ENCODE data around the gene DPP3. TPM values are rescaled to one million over a fixed set of nuclear protein-coding genes. Genes with fewer than 3 reads are reported as not detected.
A peak's percentile ranks its signal among the peaks of the same experiment; 100 is the strongest.
"Not testable (repeated sequence)": the region's sequence is repeated elsewhere in the genome, so short reads cannot be mapped to it uniquely, and the experiment has no call there.

Gene DPP3
- total RNA-seq, 1 experiment from 2014 or later: 124 TPM

DNA sequence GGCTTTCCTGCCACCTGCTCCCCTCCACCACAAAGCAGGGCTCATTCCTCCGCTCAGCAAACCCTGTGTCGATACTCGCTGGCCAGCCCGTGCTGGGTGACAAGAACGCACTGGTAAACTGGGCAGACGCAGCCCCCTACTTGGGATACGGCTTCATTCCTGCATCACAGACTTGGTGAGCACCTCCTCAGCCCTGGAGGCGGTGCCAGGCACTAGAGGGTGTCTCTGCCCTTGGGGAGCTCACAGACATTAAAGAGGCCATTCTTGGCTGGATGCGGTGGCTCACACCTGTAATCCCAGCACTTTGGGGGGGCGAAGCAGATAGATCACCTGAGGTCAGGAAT lies 59.6 kb downstream of the DPP3 start:
- no peak for DNase-seq
- no peaks in the 10 kb centered on the region for H3K27me3 ChIP-seq
- H3K36me3 ChIP-seq: no peaks in the 10 kb centered on the region; the same call in 1 of the 2 replicates
- no peak overlapping the region for H3K4me3 ChIP-seq
- no peaks in the 10 kb centered on the region for H3K9me3 ChIP-seq

- DNase-seq, H3K27me3 ChIP-seq, H3K36me3 ChIP-seq, H3K9me3 ChIP-seq, H3K4me3 ChIP-seq: not testable (repeated sequence)
Measured at GRCh38 chr11:66540598-66540997, 60.4 kb downstream of the DPP3 start.

DNA sequence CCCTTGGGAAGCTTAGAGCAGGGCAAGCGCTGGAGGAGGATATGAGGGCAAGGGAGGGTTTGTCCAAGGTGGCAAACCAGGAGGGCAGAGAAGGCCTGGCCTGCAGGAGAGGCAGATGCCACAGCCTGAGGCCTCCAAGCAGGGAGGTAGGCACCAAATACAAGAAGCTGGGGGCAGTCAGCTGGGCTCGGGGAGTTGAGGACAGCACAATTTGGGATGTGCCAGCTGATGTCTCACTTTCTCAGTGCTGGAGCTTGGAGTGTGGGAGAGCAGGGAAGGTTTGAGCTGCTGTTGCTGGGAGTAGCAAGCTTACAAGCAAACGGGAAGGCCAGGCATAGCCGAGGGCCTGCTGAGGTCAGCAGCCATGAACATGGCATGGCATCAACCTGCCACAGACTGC lies 61.7 kb downstream of the DPP3 start:
- no peak overlapping the region for H3K4me3 ChIP-seq
- H3K36me3 ChIP-seq: no peaks in the 10 kb centered on the region; the same call in 1 of the 2 replicates
- H3K9me3 ChIP-seq: no peaks in the 10 kb centered on the region
- H3K27me3 ChIP-seq: no peaks in the 10 kb centered on the region
- no peak for DNase-seq

- H3K9me3 ChIP-seq: no peaks in the 10 kb centered on the region
- DNase-seq: peak; percentile 28
Measured at GRCh38 chr11:66542362-66542761, 62.1 kb downstream of the DPP3 start.

DNA sequence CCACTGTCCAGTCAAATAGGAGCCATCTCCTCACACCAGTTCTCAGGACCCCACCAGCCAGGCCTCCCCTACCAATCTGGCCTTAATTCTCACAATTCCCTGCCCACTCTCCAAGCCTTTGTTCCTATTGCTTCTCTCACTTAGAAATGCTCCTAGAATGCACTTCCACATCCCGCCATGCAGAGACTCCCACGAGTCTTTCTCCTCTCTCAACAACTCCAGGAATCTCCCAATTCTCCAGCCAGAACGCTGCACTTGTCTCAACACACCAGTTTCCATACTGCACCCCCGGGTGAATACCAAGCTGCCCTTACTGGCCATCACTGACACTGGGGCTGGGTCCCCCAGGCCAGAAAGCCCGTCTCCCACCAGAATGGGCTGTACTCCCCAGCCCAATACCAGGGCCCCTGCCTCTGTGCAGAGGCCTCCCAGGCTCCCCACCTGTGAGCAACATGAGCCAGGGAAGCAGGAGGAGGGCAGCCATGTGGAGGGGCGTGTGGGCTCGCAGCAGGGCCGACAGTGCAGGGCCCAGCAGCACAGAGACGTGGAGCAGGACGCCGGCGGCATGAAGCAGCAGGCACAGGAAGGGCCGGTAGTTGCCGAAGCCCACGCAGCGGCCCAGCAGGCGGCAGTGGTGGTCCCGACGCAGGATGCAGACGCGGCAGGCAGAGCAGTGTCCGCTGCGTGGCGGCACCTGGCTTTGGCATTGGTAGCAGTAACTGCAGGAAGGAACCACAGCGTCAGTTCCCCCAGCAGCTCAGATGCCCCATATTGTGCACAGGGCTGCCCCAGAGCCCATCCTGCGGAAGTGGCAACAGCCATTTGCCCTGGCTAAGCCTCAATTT lies 63.3 kb downstream of the DPP3 start:
- H3K27me3 ChIP-seq: no peaks in the 10 kb centered on the region
- DNase-seq: no peak
- H3K4me3 ChIP-seq: no peak overlapping the region
- H3K36me3 ChIP-seq: no peaks in the 10 kb centered on the region; the same call in 1 of the 2 replicates
- H3K9me3 ChIP-seq: no peaks in the 10 kb centered on the region

More at GRCh38 chr11:66542362-66542761, 62.1 kb downstream of the DPP3 start:
- Histone ChIP-seq H3K27me3 (no peaks in the 10 kb centered on the region), H3K36me3 (no peaks in the 10 kb centered on the region; the same call in 1 of the 2 replicates), H3K4me3 (no peak overlapping the region)

- DNase-seq, H3K27me3 ChIP-seq, H3K9me3 ChIP-seq, H3K36me3 ChIP-seq: not testable (repeated sequence)
- H3K4me3 ChIP-seq: peak overlapping the region; percentile 73
Measured at GRCh38 chr11:66544952-66545351, 64.7 kb downstream of the DPP3 start.

DNA sequence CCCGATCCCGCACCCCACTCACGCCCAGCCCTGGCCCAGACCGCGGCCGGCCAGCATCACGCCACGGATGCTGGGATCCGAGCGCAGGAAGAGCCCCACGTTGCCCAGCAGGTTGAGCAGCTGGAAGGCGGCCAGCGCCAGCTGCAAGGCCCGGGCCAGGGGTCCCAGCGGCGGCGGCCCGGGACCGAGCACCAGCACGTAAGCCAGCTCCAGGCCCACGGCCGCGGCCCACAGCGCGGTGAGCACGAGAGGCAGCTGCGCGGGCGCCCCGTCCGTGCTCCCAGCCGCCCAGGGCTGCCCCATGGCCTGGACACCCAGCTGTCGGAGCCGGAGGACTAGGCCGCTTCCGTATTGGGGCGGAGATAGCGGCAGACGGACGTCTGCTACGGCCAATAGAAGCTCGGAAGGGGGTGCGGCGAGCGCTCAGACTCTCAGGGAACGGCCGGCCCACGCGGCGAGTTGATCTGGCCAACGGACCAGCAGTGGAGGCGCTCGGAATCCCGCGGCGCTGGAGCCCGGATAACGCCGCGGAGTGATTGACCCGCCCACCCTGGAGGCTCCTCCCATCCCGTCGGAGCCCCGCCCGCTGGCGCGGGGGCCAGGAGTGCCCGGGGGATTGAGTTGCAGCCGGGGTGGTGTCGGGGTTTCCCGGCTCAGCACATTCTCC lies 65.6 kb downstream of the DPP3 start, which contains the start of gene ZDHHC24:
Gene ZDHHC24 (minus strand): TSS at position 348 of the 667 bp plus-strand sequence. CDS start 45 bp downstream, at position 303.
- H3K36me3 ChIP-seq: no peaks in the 10 kb centered on the region; the same call in 1 of the 2 replicates
- H3K9me3 ChIP-seq: no peaks in the 10 kb centered on the region
- H3K27me3 ChIP-seq: no peaks in the 10 kb centered on the region
- peak; percentile 98 for DNase-seq
- H3K4me3 ChIP-seq: peak within 1 kb of the TSS; percentile 73

DNA sequence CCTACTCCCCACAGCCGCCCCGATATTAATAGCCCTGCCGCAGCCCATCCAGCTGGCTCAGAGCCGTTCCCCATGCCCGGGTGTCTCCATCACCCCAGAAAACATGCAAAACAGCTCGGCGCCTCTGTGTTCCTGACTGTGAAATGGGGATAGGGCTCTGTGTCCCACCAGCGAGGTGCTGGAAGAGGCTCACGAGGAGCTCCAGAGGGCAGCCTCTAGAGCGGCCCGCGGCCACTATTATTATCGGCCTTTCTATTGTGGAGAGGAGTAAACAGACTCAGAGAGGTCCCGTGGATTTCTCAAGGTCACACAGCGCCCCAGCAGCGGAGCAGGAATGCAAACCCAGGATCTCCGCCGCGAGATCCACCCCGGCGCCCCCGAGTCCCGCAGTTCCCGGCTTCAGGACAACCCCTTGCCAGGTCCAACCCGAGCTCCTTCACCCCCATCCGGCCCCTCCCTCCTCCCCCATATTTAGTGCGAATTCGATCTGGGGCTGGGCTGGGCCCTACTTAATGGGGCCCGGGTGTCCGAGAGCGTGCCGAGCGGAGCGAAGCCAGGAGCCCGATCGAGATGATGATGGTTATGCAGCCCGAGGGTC lies 66.2 kb downstream of the DPP3 start, which contains the start of gene ACTN3:
Gene ACTN3 (plus strand): TSS at position 536 of the 598 bp plus-strand sequence. CDS start 35 bp downstream, at position 571.
- H3K4me3 ChIP-seq: peak within 1 kb of the TSS; percentile 73
- DNase-seq: no peak
- H3K27me3 ChIP-seq: no peaks in the 10 kb centered on the region
- H3K36me3 ChIP-seq: no peaks in the 10 kb centered on the region; the same call in 1 of the 2 replicates
- no peaks in the 10 kb centered on the region for H3K9me3 ChIP-seq

- Histone ChIP-seq H3K4me3 (no peak overlapping the region), H3K9me3 (no peaks in the 10 kb centered on the region), H3K36me3 (no peaks in the 10 kb centered on the region), H3K27me3 (no peaks in the 10 kb centered on the region)
- DNase-seq: no peak
Measured at GRCh38 chr11:66546966-66547661, 66.9 kb downstream of the DPP3 start.

DNA sequence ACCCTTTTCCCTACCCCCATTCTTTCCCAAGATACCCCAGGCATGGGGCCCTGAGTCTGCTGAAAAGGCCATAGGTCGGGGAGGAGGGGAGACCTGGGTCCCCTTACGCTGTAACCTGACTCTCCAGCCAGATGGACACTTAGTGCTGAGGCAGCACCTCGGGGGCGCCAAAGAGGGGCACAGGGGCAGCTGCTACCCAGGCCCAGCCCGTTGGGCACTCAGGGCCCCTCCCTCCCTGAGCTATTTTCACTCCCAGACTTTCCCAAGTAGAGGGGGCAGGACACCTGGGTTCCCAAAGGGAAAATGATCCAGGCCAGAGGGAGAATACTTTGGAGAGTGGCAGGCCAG lies 67.4 kb downstream of the DPP3 start:
- Histone ChIP-seq H3K36me3 (no peaks in the 10 kb centered on the region), H3K27me3 (no peaks in the 10 kb centered on the region), H3K9me3 (no peaks in the 10 kb centered on the region), H3K4me3 (no peak overlapping the region)
- DNase-seq: no peak

GRCh38 chr11:66548041-66548440 lies 67.8 kb downstream of the DPP3 start:
- Histone ChIP-seq H3K4me3 (no peak overlapping the region), H3K36me3 (no peaks in the 10 kb centered on the region), H3K27me3 (no peaks in the 10 kb centered on the region), H3K9me3 (no peaks in the 10 kb centered on the region)
- no peak for DNase-seq

DNA sequence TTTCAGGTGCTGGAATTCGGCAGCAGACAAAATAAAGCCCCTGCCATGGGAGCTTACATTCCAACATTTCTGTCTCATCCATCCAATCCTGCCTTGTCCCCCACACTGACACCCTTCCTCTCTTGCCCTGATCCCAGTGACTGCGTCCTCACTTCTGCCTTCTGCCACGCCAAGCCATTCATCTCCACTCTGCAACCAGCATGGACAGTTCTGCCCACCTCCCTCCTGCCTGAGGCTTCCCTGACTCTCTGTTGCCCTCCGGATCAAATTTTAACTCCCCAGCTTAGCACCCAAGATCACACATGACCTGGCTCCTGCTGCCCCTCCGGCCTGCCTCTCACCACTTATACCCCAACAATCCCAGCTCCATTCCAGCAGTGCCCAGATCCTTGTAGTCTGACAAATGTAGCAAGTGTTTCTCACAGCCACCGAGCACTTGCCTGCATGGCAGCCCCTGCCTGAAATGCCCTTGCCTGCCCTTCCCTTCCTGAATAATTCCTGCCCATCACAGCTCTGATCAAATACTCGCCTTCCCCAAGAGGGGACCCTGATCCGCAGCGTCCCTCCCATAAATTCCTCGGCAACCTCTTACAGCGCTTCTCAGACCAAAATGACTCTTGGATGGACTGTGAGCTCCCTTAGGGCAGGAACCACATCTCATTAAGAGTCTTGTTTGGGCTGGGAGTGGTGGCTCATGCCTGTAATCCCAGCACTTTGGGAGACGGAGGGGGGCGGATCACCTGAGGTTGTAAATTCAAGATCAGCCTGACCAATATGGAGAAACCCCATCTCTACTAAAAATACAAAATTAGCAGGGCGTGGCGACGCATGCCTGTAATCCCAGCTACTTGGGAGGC lies 68.8 kb downstream of the DPP3 start:
- DNase-seq: no peak
- Histone ChIP-seq H3K9me3 (no peaks in the 10 kb centered on the region), H3K4me3 (no peak overlapping the region), H3K27me3 (no peaks in the 10 kb centered on the region), H3K36me3 (no peaks in the 10 kb centered on the region)

DNA sequence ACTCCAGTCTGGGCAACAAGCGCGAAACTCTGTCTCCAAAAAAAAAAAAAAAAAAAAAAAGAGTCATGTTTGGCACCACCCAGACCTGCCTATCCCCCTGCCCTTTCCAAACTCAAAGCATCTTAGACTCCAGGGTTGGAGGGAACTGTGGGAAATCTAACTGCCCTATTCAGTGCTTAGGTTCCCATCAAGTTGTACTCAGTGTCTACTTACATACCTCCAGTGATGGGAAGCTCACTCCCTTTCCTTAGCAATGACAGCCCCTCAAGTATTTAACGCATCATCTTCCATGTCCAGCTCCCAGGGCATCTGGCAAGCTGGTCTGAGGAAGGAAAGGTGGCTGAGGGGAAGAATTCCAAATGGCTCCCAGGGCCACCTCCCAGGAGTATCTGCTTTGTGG lies 69.5 kb downstream of the DPP3 start:
- Histone ChIP-seq H3K4me3 (no peak overlapping the region), H3K9me3 (no peaks in the 10 kb centered on the region), H3K27me3 (no peaks in the 10 kb centered on the region), H3K36me3 (no peaks in the 10 kb centered on the region)
- DNase-seq: no peak

GRCh38 chr11:66550887-66551286 lies 70.7 kb downstream of the DPP3 start:
- no peak for DNase-seq
- Histone ChIP-seq H3K27me3 (no peaks in the 10 kb centered on the region), H3K36me3 (no peaks in the 10 kb centered on the region), H3K4me3 (no peak overlapping the region), H3K9me3 (no peaks in the 10 kb centered on the region)

DNA sequence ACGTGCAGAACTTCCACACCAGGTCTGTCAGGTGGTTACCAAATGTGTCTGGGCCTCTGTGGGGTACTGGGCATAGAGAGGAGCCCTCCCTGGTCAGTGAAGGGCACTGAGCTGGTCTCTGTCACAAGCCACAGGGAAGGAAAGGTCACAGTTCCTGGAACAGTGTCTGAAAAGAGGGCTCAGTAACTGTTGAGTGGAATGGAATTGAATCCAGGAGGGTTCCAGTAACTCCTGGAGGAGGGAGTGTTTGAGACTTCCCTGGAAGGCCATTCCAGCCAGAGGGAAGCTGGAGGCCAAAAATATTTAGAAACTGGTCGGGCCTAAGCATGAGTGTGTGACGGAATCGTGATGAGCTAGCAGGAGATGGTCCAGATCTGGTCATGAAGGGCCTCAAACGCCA lies 74.4 kb downstream of the DPP3 start:
- no peak for DNase-seq
- no peaks in the 10 kb centered on the region for H3K27me3 ChIP-seq
- no peaks in the 10 kb centered on the region for H3K36me3 ChIP-seq
- H3K9me3 ChIP-seq: no peaks in the 10 kb centered on the region
- H3K4me3 ChIP-seq: no peak overlapping the region

DNA sequence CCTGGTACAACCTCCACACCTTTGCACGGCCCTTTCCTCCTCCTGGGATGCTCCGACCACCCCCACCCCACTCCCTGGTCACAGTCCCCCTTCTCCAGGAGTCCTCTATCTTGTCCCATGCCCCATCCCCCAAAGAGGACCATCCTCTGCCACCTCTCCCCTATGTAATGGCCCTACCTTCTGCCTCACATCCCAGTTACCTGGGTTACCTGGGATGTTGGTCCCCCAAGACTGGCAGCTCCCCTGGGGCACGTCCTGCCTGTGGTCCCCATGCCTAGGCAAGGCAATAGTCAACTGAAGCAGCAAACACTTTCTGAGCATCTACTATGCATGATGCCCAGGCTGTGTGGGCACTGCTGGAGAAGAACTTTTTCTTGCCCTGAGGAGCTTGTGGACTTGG lies 75.2 kb downstream of the DPP3 start:
- Histone ChIP-seq H3K27me3 (no peaks in the 10 kb centered on the region), H3K4me3 (no peak overlapping the region), H3K9me3 (no peaks in the 10 kb centered on the region), H3K36me3 (no peaks in the 10 kb centered on the region)
- no peak for DNase-seq
